Activated CD8-positive, alpha-beta memory T cell treated with anti-CD3 and anti-CD28 coated beads, Interleukin-2, amount 50 U/mL, for 48 hours (primary cell): ENCODE data around the gene EXOSC5.
"Not testable (repeated sequence)": the region's sequence is repeated elsewhere in the genome, so short reads cannot be mapped to it uniquely, and the experiment has no call there.

Experiments used
- DNase-seq: peaks from one replicate; pipeline ENCODE4 v3.0.0-alpha.2; 2020

The EXOSC5 gene

DNA sequence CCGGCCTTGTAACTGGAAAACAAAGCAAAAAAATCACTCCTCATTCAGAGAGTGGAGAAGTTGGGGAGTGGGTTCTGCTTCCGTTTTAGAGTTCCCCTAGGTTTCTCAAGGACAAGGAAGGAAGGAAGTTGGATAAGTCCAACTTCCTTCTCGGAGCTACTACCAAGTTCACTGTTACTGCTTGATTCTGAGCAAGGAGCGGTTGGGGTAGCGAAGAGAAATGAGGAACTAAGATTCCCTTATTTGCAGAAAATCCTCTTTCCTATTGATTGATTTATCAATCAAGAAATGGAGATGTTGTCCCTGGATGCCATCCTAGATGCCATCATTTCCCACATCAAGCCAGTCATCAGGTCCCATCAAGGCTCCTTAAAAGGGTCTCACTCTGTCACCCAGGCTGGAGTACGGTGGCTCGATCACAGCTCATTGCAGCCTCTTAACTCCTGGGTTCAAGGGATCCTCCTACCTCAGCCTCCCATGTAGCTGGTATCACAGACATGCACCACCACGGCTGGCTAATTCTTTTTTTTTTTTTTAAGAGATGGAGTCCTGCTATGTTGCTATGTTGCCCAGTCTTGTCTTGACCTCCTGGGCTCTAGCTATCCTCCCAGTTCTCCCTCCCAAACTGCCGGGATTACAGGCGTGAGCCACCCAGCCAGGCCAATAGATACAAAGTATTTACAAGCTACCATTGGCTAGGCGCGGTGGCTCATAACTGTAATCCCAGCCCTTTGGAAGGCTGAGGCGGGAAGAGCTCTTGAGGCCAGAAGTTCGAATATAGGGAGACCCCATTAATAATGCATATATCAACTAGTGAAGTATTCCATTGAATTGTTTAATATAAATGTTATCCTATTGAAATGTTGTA is 32.4 kb downstream of the EXOSC5 start:
- no peak for DNase-seq

DNA sequence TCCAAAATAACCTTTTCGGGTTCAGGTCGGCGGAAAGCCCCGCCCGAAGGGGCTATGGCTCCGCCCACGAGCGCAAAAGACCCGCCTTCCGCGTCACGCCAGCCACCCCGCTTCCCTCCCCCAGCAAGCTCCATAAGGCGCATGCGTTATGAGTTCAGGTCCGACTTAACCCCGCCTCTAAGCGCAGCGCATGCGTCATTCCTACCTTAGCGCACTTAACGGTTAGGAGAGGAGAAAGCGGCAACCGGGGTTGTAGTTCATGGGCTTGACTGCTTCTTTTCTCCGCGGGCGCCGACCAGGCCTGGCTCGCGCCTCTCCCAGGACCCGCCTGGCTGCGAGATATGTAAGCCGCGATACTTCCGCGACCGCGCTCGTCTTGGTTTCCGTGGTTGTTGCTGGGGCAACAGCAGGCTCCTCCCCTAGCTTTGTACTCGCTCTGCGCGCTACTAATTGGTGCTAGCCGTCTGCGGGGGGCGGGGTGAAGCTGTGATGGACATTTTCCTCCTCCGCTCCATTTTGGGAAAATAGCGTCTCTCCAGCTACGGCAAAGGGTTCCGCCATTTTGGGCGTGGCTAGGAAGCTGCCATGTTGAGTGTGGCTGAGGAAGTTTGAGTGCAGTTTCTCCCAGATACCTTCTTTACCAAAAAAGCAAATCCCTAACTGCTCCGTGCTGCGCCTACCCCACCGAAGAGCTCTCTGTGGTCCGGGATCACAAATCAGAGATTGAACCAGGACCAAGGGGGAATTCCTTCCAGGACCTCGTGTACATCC is 33.2 kb downstream of the EXOSC5 start, which contains the start of gene B9D2:
TSS of gene B9D2 (minus strand) at position 397 of the 771 bp plus-strand sequence. CDS start 630 bp downstream, outside the sequence.
- DNase-seq = peak; percentile 96

DNA sequence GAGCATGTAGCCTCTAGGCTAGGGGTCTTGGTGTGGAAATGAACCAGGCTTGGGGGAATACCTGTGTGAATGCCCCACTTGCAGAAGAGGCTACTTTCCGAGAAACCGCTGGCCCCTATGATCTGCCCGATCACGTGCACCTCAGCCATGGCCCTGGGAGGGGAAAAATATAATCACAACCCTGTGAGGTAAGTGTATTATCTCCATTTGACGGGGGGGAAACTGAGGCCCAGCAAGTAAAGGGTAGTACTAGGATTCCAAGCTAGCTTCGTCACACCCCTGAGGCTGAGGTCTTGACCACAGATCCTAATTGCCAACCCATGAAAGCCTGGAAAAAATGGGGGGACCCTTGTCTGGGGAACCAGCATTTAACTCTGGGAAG is 33.8 kb downstream of the EXOSC5 start:
- DNase-seq = no peak

DNA sequence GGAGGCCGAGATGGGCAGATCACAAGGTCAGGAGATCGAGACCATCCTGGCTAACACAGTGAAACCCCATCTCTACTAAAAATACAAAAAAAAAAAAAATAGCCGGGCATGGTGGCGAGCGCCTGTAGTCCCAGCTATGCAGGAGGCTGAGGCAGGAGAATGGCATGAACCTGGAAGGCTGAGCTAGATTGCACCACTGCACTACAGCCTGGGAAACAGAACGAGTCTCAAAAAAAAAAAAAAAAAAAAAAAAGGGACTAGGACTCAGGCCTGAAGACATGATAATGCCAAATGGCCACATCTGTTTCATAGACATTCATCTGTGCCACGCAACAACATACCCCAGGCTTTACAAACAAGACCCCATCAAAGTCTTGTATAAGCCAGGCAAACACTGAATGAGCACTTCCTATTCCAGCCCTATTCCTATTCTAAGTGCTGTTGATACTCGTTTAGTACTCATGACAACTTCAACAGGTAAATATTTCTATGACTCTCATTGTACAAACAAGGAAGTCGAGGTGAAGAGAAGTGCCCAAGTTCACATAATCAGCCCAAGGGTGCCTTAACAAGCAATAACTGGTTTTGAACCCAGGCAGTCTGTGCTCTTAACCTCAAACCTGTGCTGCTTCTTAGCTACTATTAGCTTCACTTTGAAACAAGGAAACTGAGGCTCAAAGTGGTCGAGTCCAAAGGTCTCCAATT is 34.9 kb downstream of the EXOSC5 start:
- no peak for DNase-seq

DNA sequence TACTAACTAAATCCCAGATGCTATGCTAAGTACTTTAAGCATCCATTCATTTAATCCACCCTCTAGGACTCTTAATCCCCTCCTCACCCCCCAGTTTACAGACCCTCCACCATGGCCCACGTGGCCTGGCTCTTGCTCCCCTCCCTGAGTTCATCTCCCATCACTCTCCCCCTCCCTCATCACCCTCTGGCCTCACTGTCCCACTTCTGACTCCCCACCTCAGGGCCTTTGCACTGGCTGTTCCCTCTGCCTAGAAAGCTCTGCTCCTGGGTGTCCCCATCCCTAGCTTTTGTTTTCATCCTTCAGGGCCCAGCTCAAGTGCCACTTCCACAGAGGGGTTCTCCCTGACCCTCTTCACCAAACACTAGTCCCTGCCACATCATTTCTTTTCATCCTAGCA is 37.4 kb downstream of the EXOSC5 start:
- DNase-seq = no peak

DNA sequence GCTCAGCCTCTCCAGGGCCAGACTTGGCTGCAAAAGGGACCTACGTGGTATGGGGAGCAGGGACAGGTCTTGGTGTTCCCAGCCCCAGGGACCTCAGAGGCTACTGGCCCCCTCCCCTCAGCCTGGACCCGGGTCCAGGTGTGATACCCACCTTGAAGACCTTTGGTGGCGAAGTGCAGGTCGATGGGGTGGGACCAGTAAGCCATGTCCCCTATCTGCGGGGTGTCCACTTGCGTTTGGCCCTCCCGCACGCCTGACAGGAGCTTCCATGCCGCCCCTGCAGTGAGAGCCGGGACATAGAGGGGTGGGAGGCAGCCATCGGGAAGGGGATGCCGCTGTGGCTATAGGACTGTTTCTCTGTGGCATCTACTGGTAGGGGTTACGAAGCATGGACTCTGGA is 39.4 kb downstream of the EXOSC5 start:
- no peak for DNase-seq

DNA sequence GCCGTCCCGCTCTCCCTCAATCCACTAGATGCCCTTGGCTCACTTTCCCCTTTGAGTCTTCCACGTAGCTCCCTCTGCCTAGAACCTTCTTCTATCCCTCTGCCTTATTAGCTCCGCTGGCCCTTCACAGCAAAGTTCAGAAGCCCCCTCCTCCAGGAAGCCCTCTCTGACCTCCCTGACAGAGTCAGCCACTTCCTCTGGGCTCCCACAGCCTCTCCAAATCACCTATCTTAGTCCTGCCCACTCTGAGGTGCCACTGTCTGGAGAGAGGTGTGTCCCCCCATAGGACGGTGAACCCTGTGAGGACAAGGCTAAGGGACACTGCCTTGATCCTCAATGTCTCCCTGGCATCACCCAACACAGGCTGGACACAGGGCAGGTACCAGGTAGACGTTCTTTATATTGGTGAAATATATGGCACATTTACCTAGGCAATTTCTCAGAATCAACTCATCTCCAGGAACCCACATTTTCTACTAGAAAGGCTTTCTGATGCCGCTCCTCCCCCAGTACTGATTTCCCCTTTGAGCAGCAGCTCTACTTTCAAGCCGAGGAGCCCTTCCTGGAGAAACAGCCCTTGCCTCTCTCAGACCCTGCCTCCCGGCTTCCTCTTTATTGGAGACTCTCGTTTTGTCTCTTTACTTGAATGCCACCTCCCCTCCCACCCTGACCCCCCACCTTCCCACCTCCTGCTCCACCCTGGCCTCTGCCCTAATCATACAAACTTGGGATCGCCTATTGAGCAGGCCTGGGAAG is 40.0 kb downstream of the EXOSC5 start:
- DNase-seq = peak; percentile 64

DNA sequence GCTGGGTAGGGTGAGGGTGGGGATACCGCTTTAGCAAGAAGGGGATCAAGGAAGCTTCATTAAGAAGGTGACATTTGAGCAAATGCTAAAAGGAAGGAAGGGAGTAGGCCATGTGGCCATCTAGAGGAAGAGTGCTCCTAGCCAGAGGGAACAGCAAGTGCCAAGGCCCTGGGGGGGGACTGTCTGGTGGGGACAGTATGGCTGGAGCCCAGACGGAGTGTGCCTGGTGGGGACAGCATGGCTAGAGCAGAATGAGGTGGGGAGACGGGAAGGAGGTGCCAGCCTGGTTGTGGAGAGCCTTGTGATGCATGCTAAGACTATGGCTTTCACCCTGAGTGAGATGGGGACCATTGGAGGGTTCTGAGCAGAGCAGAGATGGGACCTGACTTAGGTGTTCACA is 41.4 kb downstream of the EXOSC5 start:
- DNase-seq = no peak

DNA sequence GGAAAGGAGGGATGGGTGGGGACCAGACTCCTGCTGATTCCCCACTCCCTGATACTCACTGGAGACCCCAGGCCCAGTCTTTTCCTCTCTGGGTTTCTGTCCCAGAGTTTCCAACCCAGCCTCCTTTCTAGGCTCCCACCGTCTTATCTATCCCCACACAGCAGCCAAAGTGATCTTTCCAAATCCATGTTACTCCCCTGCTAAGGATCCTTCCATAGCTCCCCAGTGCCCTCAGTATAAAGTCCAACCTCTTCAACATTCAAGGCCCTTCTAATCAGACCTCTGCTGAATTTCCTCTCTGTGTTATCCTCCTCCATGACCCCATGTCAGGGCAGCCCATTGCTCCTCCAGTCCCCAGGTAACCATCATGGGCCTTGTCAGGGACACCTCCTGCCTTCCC is 42.1 kb downstream of the EXOSC5 start:
- no peak for DNase-seq

DNA sequence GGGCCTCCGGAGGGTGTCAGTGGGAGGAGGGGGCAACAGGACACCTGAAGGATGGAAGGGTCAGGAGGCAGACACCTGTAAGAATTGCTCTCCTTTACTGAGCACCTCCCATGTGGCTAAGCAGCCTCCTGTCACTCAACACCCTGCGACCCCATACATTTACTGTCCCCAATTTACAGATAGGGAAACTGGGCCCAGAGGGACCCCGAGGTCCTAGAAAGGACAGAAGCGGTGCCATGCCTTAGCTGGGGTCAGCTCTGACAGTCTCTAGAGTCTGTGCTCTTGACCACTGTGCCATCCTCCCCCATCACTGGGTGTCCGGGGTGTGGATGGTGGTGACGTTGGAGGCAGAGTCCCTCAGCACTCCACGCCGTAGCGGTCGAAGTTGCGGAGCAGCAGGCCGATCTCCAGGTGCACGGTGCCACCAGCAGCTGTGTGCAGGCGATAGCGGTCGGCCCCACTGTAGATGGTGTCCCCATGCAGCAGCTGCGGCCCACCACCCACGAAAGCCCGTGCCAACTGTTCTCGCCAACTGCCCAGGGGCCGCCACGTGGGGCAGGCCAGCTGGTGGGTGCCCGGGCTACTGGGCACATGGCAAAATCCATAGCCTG is 42.7 kb downstream of the EXOSC5 start:
- no peak for DNase-seq

DNA sequence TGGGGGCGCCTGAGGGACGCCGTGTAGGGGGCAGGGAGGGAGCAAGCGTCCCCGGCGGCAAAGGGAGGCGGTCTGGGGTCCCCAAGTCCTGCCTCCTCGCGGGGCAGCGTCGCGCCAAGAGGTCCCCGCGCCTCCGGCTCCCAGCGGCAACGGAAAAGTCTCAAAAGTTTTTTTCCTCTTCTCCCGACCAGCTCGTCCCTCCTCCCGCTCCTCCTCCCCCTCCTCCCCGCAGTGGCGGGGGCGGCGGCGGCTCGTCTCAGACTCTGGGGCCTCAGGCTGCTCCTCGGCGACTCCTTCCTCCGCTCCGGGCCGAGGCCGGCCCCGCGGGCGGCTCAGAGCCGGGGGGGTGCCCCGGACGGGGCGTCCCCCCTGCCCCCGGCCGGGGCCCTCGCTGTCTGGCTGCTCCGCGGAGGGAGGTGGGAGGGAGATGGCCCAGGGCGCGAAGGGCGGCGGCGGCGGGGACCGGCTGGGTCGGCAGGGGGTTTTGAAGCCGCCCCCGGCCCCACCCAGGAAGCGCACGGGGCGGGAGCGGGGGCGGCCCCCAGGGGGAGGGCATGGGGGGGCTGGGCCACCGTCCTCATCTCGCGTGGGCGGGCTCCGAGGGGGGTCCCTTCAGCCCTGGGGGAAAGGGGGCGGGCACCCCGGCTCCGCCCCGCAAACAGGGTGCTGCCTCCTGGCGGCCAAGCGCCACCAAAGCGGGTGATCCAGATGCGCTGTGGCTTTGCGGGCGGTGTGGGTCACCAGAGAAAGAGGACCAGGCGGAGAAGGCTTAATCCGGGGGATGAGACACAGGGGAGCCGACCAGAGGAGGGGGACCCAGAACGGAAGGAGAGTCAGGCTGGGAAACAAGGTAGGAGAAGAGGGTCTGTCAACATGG is 43.5 kb downstream of the EXOSC5 start, which contains the start of gene TGFB1:
TSS of gene TGFB1 (minus strand) at position 457 of the 877 bp plus-strand sequence. CDS start 878 bp downstream, outside the sequence.
- DNase-seq = peak; percentile 94

DNA sequence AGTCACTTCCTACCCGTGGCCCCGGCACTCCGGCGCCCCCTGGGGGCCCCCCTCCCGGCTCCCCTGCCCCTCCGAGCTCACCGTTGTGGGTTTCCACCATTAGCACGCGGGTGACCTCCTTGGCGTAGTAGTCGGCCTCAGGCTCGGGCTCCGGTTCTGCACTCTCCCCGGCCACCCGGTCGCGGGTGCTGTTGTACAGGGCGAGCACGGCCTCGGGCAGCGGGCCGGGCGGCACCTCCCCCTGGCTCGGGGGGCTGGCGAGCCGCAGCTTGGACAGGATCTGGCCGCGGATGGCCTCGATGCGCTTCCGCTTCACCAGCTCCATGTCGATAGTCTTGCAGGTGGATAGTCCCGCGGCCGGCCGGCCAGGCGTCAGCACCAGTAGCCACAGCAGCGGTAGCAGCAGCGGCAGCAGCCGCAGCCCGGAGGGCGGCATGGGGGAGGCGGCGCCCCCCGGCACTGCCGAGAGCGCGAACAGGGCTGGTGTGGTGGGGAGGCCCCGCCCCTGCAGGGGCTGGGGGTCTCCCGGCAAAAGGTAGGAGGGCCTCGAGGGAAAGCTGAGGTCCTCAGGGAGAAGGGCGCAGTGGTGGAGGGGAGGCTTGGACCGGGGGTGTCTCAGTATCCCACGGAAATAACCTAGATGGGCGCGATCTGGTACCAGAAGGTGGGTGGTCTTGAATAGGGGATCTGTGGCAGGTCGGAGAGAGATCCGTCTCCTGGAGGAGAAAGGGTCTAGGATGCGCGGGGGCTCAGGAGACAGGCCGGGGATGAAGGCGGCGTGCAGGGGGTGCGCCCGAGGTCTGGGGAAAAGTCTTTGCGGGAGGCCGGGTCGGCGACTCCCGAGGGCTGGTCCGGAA is 44.3 kb downstream of the EXOSC5 start:
- peak; percentile 90 for DNase-seq

DNA sequence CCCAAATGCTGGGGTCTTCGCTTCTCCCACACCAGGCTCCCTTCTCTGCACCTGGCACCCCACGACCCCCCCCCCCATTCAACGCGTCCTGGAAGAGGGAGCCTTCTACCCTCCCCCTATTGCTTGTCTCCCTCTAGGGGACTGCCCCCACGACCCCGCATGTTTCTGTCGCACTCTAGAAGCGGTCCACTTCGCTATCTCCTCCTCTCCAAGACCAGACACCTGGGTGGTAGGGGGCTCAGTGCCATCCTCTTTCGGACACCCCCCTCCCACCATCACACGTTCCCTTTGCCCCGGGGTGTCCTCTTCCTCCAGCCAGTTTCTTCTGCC is 44.9 kb downstream of the EXOSC5 start:
- no peak for DNase-seq

DNA sequence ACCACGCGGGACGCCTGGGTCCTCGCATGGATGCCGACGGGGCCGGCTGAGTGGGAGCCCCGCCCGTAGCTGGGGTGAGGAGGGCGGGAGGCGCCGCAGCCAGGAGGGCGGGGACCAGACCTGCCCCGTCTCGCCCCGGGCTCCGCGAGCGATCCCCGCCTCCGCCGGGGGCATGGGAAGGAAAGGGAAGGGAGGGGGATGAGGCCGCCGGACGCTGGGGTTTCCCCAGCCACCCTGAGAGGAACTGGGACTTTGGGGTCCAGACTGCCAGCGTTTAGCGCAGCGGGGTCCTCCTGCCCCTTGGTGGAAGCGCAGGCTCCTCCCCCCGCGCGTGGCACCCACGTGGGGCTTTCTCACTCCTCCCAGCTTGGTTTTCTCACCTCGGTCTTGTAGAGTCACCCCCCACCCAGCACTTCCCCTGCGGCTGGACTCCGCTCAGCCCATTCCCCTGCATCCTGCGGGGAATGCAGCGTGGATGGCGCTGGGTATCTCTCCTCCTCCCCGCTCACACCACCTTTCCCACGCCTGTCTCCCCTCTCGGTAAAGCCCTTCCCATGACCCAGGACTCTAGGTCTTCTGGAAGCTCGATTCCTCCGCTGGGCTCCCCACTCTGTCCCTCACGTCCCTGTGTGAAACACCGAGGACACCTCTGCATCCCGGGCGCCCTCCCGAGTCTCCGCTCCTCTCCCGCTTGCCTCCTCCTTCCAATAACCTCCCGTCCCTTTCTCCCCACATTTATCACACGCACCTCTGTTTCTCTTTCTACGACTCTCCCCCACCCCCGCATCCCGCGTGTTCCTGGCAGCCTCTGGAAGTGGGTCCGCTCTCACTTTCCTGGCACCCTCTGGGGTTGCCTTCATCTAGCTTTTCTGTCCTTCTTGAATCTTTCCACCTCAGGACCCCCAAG is 45.6 kb downstream of the EXOSC5 start:
- peak; percentile 88 for DNase-seq

DNA sequence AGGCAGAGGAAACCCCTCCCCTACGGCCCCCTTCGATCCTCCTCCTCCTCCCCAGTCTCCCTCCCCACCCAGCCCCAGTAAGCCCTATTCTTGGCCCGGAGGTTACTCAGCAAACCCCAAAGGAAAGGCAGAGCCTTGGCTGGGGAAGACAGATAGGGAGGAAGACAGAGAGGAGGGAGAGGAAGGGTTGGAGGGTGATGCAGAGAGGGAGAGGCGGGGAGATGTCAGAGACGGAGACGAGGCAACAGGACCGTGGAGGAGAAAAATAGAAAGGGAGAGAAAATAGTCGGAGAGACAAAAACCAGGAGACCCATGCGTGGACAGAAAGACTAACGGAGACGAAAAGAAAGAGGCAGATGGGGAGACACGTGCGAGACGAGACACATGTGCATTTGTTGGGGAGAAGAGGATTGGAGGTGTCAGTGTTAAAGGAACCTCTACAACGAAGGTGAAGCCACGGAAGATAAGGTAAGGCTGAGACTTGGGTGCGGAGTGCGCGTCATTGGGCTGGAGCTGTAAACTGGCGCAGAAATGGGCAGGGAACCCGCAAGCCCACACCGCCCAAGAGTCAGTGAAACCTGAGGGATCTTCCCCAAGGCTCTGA is 46.3 kb downstream of the EXOSC5 start:
- DNase-seq = no peak

DNA sequence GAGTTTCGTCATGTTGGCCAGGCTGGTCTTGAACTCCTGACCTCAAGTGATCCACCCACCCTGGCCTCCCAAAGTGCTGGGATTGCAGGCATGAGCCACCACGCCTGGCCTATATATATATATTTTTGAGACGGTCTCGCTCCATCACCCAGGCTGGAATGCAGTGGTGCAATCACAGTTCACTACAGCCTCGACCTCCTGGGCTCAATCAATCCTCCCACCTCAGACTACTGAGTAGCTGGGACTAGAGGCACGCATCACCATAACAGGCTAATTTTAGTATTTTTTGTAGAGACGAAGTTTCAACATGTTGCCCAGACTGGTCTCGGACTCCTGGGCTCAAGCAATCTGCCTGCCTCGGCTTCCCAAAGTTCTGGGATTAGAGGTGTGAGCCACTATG is 50.2 kb downstream of the EXOSC5 start:
- DNase-seq = not testable (repeated sequence)

DNA sequence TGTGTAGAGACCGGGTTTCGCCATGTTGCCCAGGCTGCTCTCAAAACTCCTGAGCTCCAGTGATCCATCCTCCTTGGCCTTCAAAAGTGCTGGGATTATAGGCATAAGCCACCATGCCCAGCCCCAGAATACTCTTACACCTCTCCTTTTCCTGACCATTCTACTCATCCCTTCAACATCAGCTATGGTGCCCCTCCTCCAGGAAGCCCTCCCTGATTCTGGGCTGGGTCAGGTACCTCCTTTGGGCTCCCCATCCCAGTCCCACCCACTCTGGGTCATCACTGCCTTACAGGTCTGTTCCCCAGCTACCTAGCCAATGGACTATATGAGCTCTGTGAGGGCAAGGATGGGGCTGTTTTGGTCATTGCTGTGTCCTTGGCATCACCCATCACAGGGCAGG is 53.0 kb downstream of the EXOSC5 start:
- no peak for DNase-seq

DNA sequence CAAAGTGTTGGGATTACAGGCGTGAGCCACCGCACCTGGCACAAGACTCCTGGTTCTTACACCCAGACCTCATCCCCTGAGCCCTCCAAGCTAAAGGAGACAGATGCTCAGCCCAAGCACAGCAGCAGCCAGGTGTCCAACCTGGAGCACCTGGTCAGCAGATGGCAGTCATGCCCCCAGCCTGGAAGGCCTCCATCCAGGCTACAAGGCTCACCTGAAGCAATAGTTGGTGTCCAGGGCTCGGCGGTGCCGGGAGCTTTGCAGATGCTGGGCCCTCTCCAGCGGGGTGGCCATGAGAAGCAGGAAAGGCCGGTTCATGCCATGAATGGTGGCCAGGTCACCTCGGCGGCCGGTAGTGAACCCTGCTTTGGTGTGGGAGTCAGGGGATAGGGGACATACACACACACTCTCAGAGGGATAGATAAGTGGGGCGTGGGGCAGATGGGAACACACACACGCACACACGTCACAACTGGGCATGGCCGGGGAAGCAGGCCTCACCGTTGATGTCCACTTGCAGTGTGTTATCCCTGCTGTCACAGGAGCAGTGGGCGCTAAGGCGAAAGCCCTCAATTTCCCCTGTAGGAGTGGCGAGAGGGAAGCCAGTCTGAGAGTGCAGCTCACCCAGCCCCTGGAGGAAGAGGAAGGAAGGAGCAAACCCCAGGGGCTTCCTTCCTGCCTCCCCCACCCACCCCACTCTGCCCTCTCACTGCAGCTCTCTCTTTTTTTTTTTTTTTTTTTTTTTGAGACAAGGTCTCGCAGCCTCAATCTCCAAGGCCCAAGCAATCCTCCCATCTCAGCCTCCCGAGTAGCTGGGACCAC is 55.3 kb downstream of the EXOSC5 start:
- DNase-seq = no peak
